Fibroblast of lung (primary cell): ENCODE data around the gene RNASE4. TPM values are rescaled to one million over a fixed set of nuclear protein-coding genes. Genes with fewer than 3 reads are reported as not detected.

ENCODE experiments used
- DNase-seq, 2 donors: peaks; one replicate each; pipeline versions ENCODE4 v3.0.0 to v3.0.0-alpha.2; 2010; ENCODE audit warnings: low read depth in 2 of 2
- H2AFZ ChIP-seq: 2 replicates; pipeline ENCODE4 v1.5.1; 2012; ENCODE audit warnings: low read length, control low read depth, inconsistent platforms
- H3K27ac ChIP-seq: 2 replicates; pipeline ENCODE4 v1.5.1; 2011; ENCODE audit warnings: low read length, control low read depth; ENCODE audit not compliant: insufficient read depth
- H3K27me3 ChIP-seq: 2 replicates; pipeline ENCODE4 v1.5.1; 2011; ENCODE audit warnings: mild to moderate bottlenecking, low read length; ENCODE audit not compliant: control insufficient read depth, insufficient read depth
- H3K36me3 ChIP-seq: 2 replicates; pipeline ENCODE4 v1.5.1; 2011; ENCODE audit warnings: low read length; ENCODE audit not compliant: control insufficient read depth, insufficient read depth
- H3K4me1 ChIP-seq: 2 replicates; pipeline ENCODE4 v1.5.1; 2011; ENCODE audit warnings: low read length; ENCODE audit not compliant: control insufficient read depth, insufficient read depth; ENCODE audit errors: extremely low read depth
- H3K4me2 ChIP-seq: 2 replicates; pipeline ENCODE4 v1.5.1; 2011; ENCODE audit warnings: low read length, control low read depth; ENCODE audit not compliant: insufficient read depth; ENCODE audit errors: extremely low read depth
- H3K4me3 ChIP-seq, 4 experiments: fragments of 200-600 bp in 1 of 4; sonication (generic) in 1 of 4; replicated peaks in 1 of 4; 2 replicates each; pipeline ENCODE4 v1.5.1; 2011 to 2016; ENCODE audit warnings: low read length in 4 of 4, low read depth in 3 of 4, mild to moderate bottlenecking in 3 of 4, control low read depth in 2 of 4, inconsistent platforms in 1 of 4, mixed read lengths in 1 of 4; ENCODE audit not compliant: insufficient read depth in 1 of 4; ENCODE audit errors: control extremely low read depth in 1 of 4
- H3K79me2 ChIP-seq: 2 replicates; pipeline ENCODE4 v1.5.1; 2012; ENCODE audit warnings: mild to moderate bottlenecking, low read length, inconsistent platforms; ENCODE audit not compliant: control insufficient read depth, insufficient read depth
- H3K9ac ChIP-seq: 2 replicates; pipeline ENCODE4 v1.5.1; 2011; ENCODE audit warnings: mild to moderate bottlenecking, low read length, control low read depth; ENCODE audit not compliant: insufficient read depth
- H3K9me3 ChIP-seq: 2 replicates; pipeline ENCODE4 v1.5.1; 2012; ENCODE audit warnings: low read depth, low read length; ENCODE audit not compliant: control insufficient read depth, insufficient read depth
- H4K20me1 ChIP-seq: 2 replicates; pipeline ENCODE4 v1.5.1; 2011; ENCODE audit warnings: low read length; ENCODE audit not compliant: control insufficient read depth, insufficient read depth; ENCODE audit errors: extremely low read depth
- EZH2 ChIP-seq: IDR thresholded peaks from 2 replicates; pipeline ENCODE4 v1.5.1; 2012; ENCODE audit warnings: low read length, control low read depth, mild to moderate bottlenecking; ENCODE audit errors: missing control alignments
- polyA plus RNA-seq, 2 donors: library from polyadenylated mRNA; depleted of rRNA in 1 of 2; stranded (reverse) in 1 of 2; unstranded in 1 of 2; fragments of >200 nt; gene quantifications; 2 replicates each; pipeline ENCODE4 v1.2.1, GENCODE V29; 2011 to 2012; ENCODE audit warnings: missing spikeins in 1 of 2
- total RNA-seq: library from RNA; depleted of rRNA; stranded (reverse); fragments of >200 nt; gene quantifications from 2 replicates; pipeline ENCODE4 v1.2.1, GENCODE V29; 2014
- TF ChIP-seq, protein P1 (sequence below), 2 donors: IDR thresholded peaks in 1 of 2; conservative IDR thresholded peaks in 1 of 2; 1 replicate in 1 of 2; 2 replicates in 1 of 2; pipeline ENCODE4 v1.5.1; 2011 to 2012; ENCODE audit warnings: low read length in 2 of 2, control low read depth in 1 of 2, inconsistent platforms in 1 of 2, low read depth in 1 of 2, mild to moderate bottlenecking in 1 of 2

Gene RNASE4
- total and polyA plus RNA-seq, 2 donors (not counting 1 experiment from before 2014, with no cell fraction given): 22.1 to 43.9 TPM

GRCh38 chr14:20711685-20712084, 27.3 kb downstream of the RNASE4 start:
- Histone ChIP-seq H3K4me2 (no peak overlapping the region), H3K36me3 (no peaks in the 10 kb centered on the region), H3K79me2 (no peaks in the 10 kb centered on the region), H3K9me3 (no peaks in the 10 kb centered on the region), H3K9ac (no peak overlapping the region), H4K20me1 (no peaks in the 10 kb centered on the region), H3K27ac (no peak overlapping the region), H3K27me3 (no peaks in the 10 kb centered on the region), H2AFZ (no peak overlapping the region), H3K4me1 (no peaks in the 10 kb centered on the region), H3K4me3 (no peak overlapping the region)
- no peak for DNase-seq
- TF ChIP-seq, protein P1, sequence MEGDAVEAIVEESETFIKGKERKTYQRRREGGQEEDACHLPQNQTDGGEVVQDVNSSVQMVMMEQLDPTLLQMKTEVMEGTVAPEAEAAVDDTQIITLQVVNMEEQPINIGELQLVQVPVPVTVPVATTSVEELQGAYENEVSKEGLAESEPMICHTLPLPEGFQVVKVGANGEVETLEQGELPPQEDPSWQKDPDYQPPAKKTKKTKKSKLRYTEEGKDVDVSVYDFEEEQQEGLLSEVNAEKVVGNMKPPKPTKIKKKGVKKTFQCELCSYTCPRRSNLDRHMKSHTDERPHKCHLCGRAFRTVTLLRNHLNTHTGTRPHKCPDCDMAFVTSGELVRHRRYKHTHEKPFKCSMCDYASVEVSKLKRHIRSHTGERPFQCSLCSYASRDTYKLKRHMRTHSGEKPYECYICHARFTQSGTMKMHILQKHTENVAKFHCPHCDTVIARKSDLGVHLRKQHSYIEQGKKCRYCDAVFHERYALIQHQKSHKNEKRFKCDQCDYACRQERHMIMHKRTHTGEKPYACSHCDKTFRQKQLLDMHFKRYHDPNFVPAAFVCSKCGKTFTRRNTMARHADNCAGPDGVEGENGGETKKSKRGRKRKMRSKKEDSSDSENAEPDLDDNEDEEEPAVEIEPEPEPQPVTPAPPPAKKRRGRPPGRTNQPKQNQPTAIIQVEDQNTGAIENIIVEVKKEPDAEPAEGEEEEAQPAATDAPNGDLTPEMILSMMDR (conservative IDR thresholded peaks at IDR 0.05 in 1 of 2, IDR thresholded peaks at IDR 0.05 in 1 of 2; ENCODE audit: low read depth in 1 of 2, low read length in 2 of 2): no peak

- no peak overlapping the region for H3K4me2 ChIP-seq
- no peak overlapping the region for H3K27ac ChIP-seq
- H2AFZ ChIP-seq: no peak overlapping the region
- no peaks in the 10 kb centered on the region for H3K79me2 ChIP-seq
- no peaks in the 10 kb centered on the region for H3K36me3 ChIP-seq
- H3K9ac ChIP-seq: no peak overlapping the region
- H3K9me3 ChIP-seq: no peaks in the 10 kb centered on the region
- H4K20me1 ChIP-seq: no peaks in the 10 kb centered on the region
- H3K4me3 ChIP-seq: no peak overlapping the region
- DNase-seq: no peak
- H3K27me3 ChIP-seq: no peaks in the 10 kb centered on the region
- H3K4me1 ChIP-seq: no peaks in the 10 kb centered on the region
- no peak for TF ChIP-seq EZH2
- TF ChIP-seq, protein P1 (conservative IDR thresholded peaks at IDR 0.05 in 1 of 2, IDR thresholded peaks at IDR 0.05 in 1 of 2; ENCODE audit: low read depth in 1 of 2, low read length in 2 of 2): no peak
Measured at GRCh38 chr14:20712904-20713303, 28.5 kb downstream of the RNASE4 start.

- Histone ChIP-seq H3K4me3 (no peak overlapping the region), H2AFZ (no peak overlapping the region), H3K9me3 (no peaks in the 10 kb centered on the region), H3K36me3 (no peaks in the 10 kb centered on the region), H3K4me2 (no peak overlapping the region), H3K4me1 (no peaks in the 10 kb centered on the region), H3K27ac (no peak overlapping the region), H4K20me1 (no peaks in the 10 kb centered on the region), H3K79me2 (no peaks in the 10 kb centered on the region), H3K9ac (no peak overlapping the region), H3K27me3 (no peaks in the 10 kb centered on the region)
- DNase-seq: peak in 1 of 2 donors; percentile 44
- TF ChIP-seq, protein P1 (conservative IDR thresholded peaks at IDR 0.05 in 1 of 2, IDR thresholded peaks at IDR 0.05 in 1 of 2; ENCODE audit: low read depth in 1 of 2, low read length in 2 of 2): no peak
- no peak for TF ChIP-seq EZH2
Measured at GRCh38 chr14:20714593-20715250, 30.4 kb downstream of the RNASE4 start.
